Measurements from ENCODE around the gene ANKRD24.
"Not testable (repeated sequence)": the region's sequence is repeated elsewhere in the genome, so short reads cannot be mapped to it uniquely, and the experiment has no call there.

The ANKRD24 gene

GRCh38 chr19:4213116-4213515 is 30.6 kb downstream of the ANKRD24 start:
- POLR2A ChIA-PET (ENCODE audit: low non-redundant PET) = no interaction called here
- no peak for TF ChIP-seq CTCF (conservative IDR thresholded peaks at IDR 0.05; ENCODE audit: low read depth)
- CTCF ChIA-PET = no interaction called here
- no peak overlapping the region for H3K27ac ChIP-seq
- no peak for DNase-seq (ENCODE audit: low spot score)

GRCh38 chr19:4215807-4216206 is 33.3 kb downstream of the ANKRD24 start:
- no peak for TF ChIP-seq CTCF (conservative IDR thresholded peaks at IDR 0.05; ENCODE audit: low read depth)
- CTCF ChIA-PET = interaction anchor here (0.6 kb wide), 1 partner anchor 911 kb away, joined by 5 read pairs; no protein-coding TSS in a partner anchor
- DNase-seq (ENCODE audit: low spot score) = no peak
- no peak overlapping the region for H3K27ac ChIP-seq
- POLR2A ChIA-PET (ENCODE audit: low non-redundant PET) = no interaction called here

GRCh38 chr19:4216846-4217245 is 34.4 kb downstream of the ANKRD24 start:
- H3K27ac ChIP-seq = no peak overlapping the region
- no peak for TF ChIP-seq CTCF (conservative IDR thresholded peaks at IDR 0.05; ENCODE audit: low read depth)
- DNase-seq (ENCODE audit: low spot score) = no peak
- CTCF ChIA-PET = no interaction called here
- POLR2A ChIA-PET (ENCODE audit: low non-redundant PET) = no interaction called here

GRCh38 chr19:4217429-4218264 is 35.2 kb downstream of the ANKRD24 start:
- H3K27ac ChIP-seq = no peak overlapping the region
- TF ChIP-seq CTCF (conservative IDR thresholded peaks at IDR 0.05; ENCODE audit: low read depth) = no peak
- CTCF ChIA-PET = no interaction called here
- POLR2A ChIA-PET (ENCODE audit: low non-redundant PET) = interaction anchor here (0.6 kb wide), 1 partner anchor 229 kb away, joined by 10 read pairs; no protein-coding TSS in a partner anchor
- DNase-seq (ENCODE audit: low spot score) = no peak

GRCh38 chr19:4218523-4218922 is 36.0 kb downstream of the ANKRD24 start:
- DNase-seq (ENCODE audit: low spot score); H3K27ac ChIP-seq; POLR2A ChIA-PET (ENCODE audit: low non-redundant PET): not testable (repeated sequence)
- CTCF ChIA-PET = interaction anchor here (0.6 kb wide), 1 partner anchor 23 kb away, joined by 4 read pairs; no protein-coding TSS in a partner anchor

- ChIA-PET POLR2A (ENCODE audit: low non-redundant PET) (no interaction called here), CTCF (no interaction called here)
- H3K27ac ChIP-seq = no peak overlapping the region
- no peak for TF ChIP-seq CTCF (conservative IDR thresholded peaks at IDR 0.05; ENCODE audit: low read depth)
- no peak for DNase-seq (ENCODE audit: low spot score)
These were observed 37.7 kb downstream of the ANKRD24 start for GRCh38 chr19:4220188-4220587.

- no peak for TF ChIP-seq CTCF (conservative IDR thresholded peaks at IDR 0.05; ENCODE audit: low read depth)
- no peak overlapping the region for H3K27ac ChIP-seq
- CTCF ChIA-PET = no interaction called here
- POLR2A ChIA-PET (ENCODE audit: low non-redundant PET) = no interaction called here
- DNase-seq (ENCODE audit: low spot score) = no peak
These were observed 42.0 kb downstream of the ANKRD24 start for GRCh38 chr19:4224470-4224869.

Data from RWPE1 (cell line).